ENCODE data around the gene ANKS1B. TPM values are rescaled to one million over a fixed set of nuclear protein-coding genes. Genes with fewer than 3 reads are reported as not detected.

Gene ANKS1B
- total RNA-seq, 5 donors from 2014 or later (not counting 1 experiment from before 2014, with no cell fraction given): 0.18 to 0.47 (median 0.19) TPM; not detected in 2

DNA sequence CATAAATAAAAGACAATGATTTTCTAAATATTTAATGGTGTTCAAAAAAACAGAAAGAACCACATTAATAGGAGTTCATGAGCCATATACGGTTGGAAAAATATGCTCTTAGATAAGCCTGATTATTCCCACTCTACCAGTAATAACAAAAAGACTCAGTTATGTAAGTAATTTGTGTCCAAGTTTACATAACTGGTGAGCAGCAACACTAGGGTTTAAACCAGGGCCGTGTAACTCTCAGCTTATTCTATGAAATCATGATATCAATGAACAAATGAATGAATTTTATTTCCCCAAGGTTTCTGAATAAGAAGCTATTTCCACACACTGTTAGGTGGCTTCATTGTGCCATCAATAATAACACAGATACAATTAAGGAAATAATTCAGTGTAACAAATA is 238.8 kb downstream of the ANKS1B start:
- H3K4me1 ChIP-seq (ENCODE audit: control insufficient read depth in 1 of 2, extremely low read depth in 1 of 2, insufficient read depth in 2 of 2, low read length in 2 of 2): no peaks in the 10 kb centered on the region
- Mint-ChIP-seq H3K27me3 (no peaks in the 10 kb centered on the region), H3K27ac (no peak overlapping the region), H3K36me3 (no peaks in the 10 kb centered on the region), H3K9me3 (no peaks in the 10 kb centered on the region), H3K4me3 (no peak overlapping the region), H3K4me1 (no peaks in the 10 kb centered on the region)
- ChIA-PET CTCF (no interaction called here), POLR2A (no interaction called here)
- ATAC-seq (replicated peaks in 1 of 4): no peak
- no peak for DNase-seq
- no peak overlapping the region for H3K4me3 ChIP-seq (ENCODE audit: control insufficient read depth in 1 of 2, extremely low read depth in 1 of 2, low read length in 1 of 2)
- no CpG with 5 or more reads among the region's 2 CpGs for WGBS (ENCODE audit: insufficient coverage)
- H3K9me3 ChIP-seq: no peaks in the 10 kb centered on the region
- H3K36me3 ChIP-seq (ENCODE audit: control insufficient read depth in 2 of 2, extremely low read depth in 1 of 2, insufficient read depth in 1 of 2, low read length in 1 of 2): no peaks in the 10 kb centered on the region
- H3K27me3 ChIP-seq (replicated peaks in 1 of 2; ENCODE audit: control insufficient read depth in 2 of 2, extremely low read depth in 1 of 2, insufficient read depth in 2 of 2, low read length in 1 of 2): no peaks in the 10 kb centered on the region
- no peak overlapping the region for H3K27ac ChIP-seq (ENCODE audit: low read length)

DNA sequence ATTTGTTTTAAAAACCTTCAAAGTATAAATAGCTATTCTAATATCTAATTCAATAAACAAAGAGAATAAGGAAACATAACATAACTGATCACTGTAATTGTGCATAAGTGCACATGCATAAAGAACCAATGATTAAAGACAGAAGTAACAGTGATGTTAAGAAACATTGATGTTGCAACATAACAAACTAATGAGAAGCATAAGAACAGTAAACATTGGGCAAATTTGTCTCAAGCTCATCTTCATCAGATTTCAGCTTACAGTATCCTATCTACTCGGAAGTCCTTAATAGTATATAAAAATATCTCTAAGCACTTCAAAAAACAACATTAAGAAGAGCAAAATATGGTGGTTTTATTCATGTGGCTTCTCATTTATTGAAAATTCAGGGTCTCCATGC is 239.6 kb downstream of the ANKS1B start:
- Mint-ChIP-seq H3K9me3 (peaks cover 0 to 2% (median 0%) of the 10 kb centered on the region in 3 donors), H3K27me3 (no peaks in the 10 kb centered on the region), H3K27ac (no peak overlapping the region), H3K36me3 (no peaks in the 10 kb centered on the region), H3K4me1 (no peaks in the 10 kb centered on the region), H3K4me3 (no peak overlapping the region)
- H3K27me3 ChIP-seq (replicated peaks in 1 of 2; ENCODE audit: control insufficient read depth in 2 of 2, extremely low read depth in 1 of 2, insufficient read depth in 2 of 2, low read length in 1 of 2): peaks cover 0 to 4% of the 10 kb centered on the region in 2 experiments
- H3K27ac ChIP-seq (ENCODE audit: low read length): no peak overlapping the region
- H3K9me3 ChIP-seq: no peaks in the 10 kb centered on the region
- ATAC-seq (replicated peaks in 1 of 4): no peak
- POLR2A ChIA-PET: no interaction called here
- DNase-seq: no peak
- no CpG with 5 or more reads among the region's 1 CpG for WGBS (ENCODE audit: insufficient coverage)
- H3K36me3 ChIP-seq (ENCODE audit: control insufficient read depth in 2 of 2, extremely low read depth in 1 of 2, insufficient read depth in 1 of 2, low read length in 1 of 2): no peaks in the 10 kb centered on the region
- no peak overlapping the region for H3K4me3 ChIP-seq (ENCODE audit: control insufficient read depth in 1 of 2, extremely low read depth in 1 of 2, low read length in 1 of 2)
- CTCF ChIA-PET: no interaction called here
- H3K4me1 ChIP-seq (ENCODE audit: control insufficient read depth in 1 of 2, extremely low read depth in 1 of 2, insufficient read depth in 2 of 2, low read length in 2 of 2): no peaks in the 10 kb centered on the region

DNA sequence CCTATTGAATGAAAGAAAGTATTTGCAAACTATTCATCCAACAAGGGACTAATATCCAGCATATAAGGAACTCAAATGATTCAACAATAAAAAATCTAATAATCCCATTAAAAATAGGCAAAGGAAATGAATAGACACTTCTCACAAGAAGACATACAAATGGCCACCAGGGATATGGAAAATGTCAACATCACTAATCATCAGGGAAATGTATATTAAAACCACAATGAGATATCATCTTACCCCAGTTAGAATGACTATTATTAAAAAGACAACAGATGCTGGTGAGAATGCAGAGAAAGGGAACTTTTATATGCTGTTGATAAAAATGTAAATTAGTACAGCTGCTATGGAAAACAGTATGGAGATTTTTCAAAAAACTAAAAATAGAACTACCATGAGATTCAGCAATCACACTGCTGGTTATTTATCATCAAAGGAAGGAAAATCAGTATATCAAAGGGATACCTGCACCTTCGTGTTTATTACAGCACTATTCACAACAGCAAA is 247.9 kb downstream of the ANKS1B start:
- Mint-ChIP-seq H3K4me1 (no peaks in the 10 kb centered on the region), H3K36me3 (no peaks in the 10 kb centered on the region), H3K27me3 (no peaks in the 10 kb centered on the region), H3K4me3 (no peak overlapping the region), H3K27ac (no peak overlapping the region), H3K9me3 (peaks cover 2 to 22% (median 7%) of the 10 kb centered on the region in 3 donors)
- H3K27me3 ChIP-seq (replicated peaks in 1 of 2; ENCODE audit: control insufficient read depth in 2 of 2, extremely low read depth in 1 of 2, insufficient read depth in 2 of 2, low read length in 1 of 2): peaks cover 0 to 4% of the 10 kb centered on the region in 2 experiments
- H3K27ac ChIP-seq (ENCODE audit: low read length): no peak overlapping the region
- no peaks in the 10 kb centered on the region for H3K36me3 ChIP-seq (ENCODE audit: control insufficient read depth in 2 of 2, extremely low read depth in 1 of 2, insufficient read depth in 1 of 2, low read length in 1 of 2)
- ChIA-PET POLR2A (no interaction called here), CTCF (no interaction called here)
- no CpG with 5 or more reads among the region's 1 CpG for WGBS (ENCODE audit: insufficient coverage)
- no peak for DNase-seq
- no peak for ATAC-seq (replicated peaks in 1 of 4)
- no peaks in the 10 kb centered on the region for H3K9me3 ChIP-seq
- H3K4me1 ChIP-seq (ENCODE audit: control insufficient read depth in 1 of 2, extremely low read depth in 1 of 2, insufficient read depth in 2 of 2, low read length in 2 of 2): no peaks in the 10 kb centered on the region
- H3K4me3 ChIP-seq (ENCODE audit: control insufficient read depth in 1 of 2, extremely low read depth in 1 of 2, low read length in 1 of 2): no peak overlapping the region

DNA sequence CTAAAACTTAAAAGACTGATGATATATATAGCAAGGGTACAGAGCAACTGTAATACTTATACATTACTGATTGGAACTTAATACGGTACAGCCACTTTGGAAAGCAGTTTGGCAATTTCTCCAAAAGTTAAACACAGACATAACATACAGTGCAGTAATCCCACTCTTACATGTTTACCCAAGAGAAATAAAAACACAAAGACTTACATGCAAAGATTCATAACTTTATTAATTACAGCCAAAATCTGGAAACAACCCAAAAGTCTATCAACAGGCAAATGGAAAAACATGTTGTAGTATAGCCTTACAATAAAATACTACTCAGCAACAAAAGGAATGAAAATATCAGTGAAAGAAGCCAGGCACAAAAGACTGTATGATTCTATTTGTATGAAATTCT is 252.6 kb downstream of the ANKS1B start:
- Histone ChIP-seq H3K4me1 (ENCODE audit: control insufficient read depth in 1 of 2, extremely low read depth in 1 of 2, insufficient read depth in 2 of 2, low read length in 2 of 2) (no peaks in the 10 kb centered on the region), H3K36me3 (ENCODE audit: control insufficient read depth in 2 of 2, extremely low read depth in 1 of 2, insufficient read depth in 1 of 2, low read length in 1 of 2) (no peaks in the 10 kb centered on the region), H3K9me3 (no peaks in the 10 kb centered on the region), H3K27ac (ENCODE audit: low read length) (no peak overlapping the region), H3K4me3 (ENCODE audit: control insufficient read depth in 1 of 2, extremely low read depth in 1 of 2, low read length in 1 of 2) (no peak overlapping the region), H3K27me3 (replicated peaks in 1 of 2; ENCODE audit: control insufficient read depth in 2 of 2, extremely low read depth in 1 of 2, insufficient read depth in 2 of 2, low read length in 1 of 2) (no peaks in the 10 kb centered on the region)
- CTCF ChIA-PET: no interaction called here
- ATAC-seq (replicated peaks in 1 of 4): no peak
- no peak overlapping the region for H3K4me3 Mint-ChIP-seq
- H3K9me3 Mint-ChIP-seq: peaks cover 6 to 26% (median 16%) of the 10 kb centered on the region in 3 donors
- no peak overlapping the region for H3K27ac Mint-ChIP-seq
- DNase-seq: no peak
- H3K27me3 Mint-ChIP-seq: no peaks in the 10 kb centered on the region
- no peaks in the 10 kb centered on the region for H3K4me1 Mint-ChIP-seq
- H3K36me3 Mint-ChIP-seq: no peaks in the 10 kb centered on the region
- POLR2A ChIA-PET: no interaction called here
- no CpG with 5 or more reads among the region's 1 CpG for WGBS (ENCODE audit: insufficient coverage)

DNA sequence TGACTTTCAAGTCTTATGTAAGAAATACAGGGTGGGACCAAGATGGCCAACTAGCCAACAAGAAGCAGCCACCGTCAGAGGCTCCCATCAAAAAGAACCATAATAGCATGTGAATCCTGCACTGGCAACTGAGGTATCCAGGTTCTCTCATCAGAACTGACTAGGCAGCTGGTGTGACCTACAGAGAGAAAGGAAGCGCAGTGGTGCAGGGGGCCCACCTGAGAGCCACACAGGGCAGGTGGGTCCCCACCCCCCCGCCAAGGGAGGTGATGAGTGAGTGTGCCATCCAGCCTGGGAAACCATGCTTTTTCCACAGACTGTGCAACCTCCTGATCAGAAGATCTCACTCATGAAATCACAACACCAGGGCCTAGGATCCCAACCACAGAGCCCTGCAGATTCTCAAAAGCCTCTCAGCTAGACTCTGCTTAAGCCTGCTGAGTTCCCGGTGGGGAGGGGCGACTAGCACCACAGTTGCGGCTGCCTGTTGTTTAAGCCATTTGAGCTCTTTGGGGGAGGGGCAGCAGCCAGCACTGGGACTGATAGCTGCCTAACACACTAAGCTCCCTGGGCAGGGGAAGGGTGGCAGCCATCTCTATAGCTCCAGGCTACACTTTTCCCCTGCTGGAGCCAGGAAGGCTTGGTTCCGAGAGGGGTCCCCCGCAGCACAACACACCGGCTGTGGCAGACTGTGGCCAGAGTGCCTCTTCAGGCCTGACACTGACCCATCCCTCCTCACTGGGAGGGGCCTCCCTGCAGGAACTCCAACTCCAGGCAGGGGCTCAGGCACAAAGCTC is 261.8 kb downstream of the ANKS1B start:
- 83% methylated on average over 8 of the region's 9 CpGs for WGBS (ENCODE audit: insufficient coverage)
- H3K9me3 ChIP-seq: no peaks in the 10 kb centered on the region
- peaks cover 0 to 5% of the 10 kb centered on the region in 2 experiments for H3K27me3 ChIP-seq (replicated peaks in 1 of 2; ENCODE audit: control insufficient read depth in 2 of 2, extremely low read depth in 1 of 2, insufficient read depth in 2 of 2, low read length in 1 of 2)
- no peak for DNase-seq
- CTCF ChIA-PET: interaction anchor here in 1 of 2 donors (0.5 kb wide), 1 partner anchor 46 kb away, joined by 4 read pairs; no protein-coding TSS in a partner anchor
- no peaks in the 10 kb centered on the region for H3K4me1 ChIP-seq (ENCODE audit: control insufficient read depth in 1 of 2, extremely low read depth in 1 of 2, insufficient read depth in 2 of 2, low read length in 2 of 2)
- no peak overlapping the region for H3K4me3 ChIP-seq (ENCODE audit: control insufficient read depth in 1 of 2, extremely low read depth in 1 of 2, low read length in 1 of 2)
- no peak for ATAC-seq (replicated peaks in 1 of 4)
- Mint-ChIP-seq H3K27me3 (no peaks in the 10 kb centered on the region), H3K9me3 (peaks cover 11 to 21% (median 14%) of the 10 kb centered on the region in 3 donors), H3K4me1 (no peaks in the 10 kb centered on the region), H3K36me3 (no peaks in the 10 kb centered on the region), H3K27ac (no peak overlapping the region), H3K4me3 (no peak overlapping the region)
- POLR2A ChIA-PET: no interaction called here
- no peak overlapping the region for H3K27ac ChIP-seq (ENCODE audit: low read length)
- H3K36me3 ChIP-seq (ENCODE audit: control insufficient read depth in 2 of 2, extremely low read depth in 1 of 2, insufficient read depth in 1 of 2, low read length in 1 of 2): no peaks in the 10 kb centered on the region

- CTCF ChIA-PET: no interaction called here
- Mint-ChIP-seq H3K4me3 (no peak overlapping the region), H3K4me1 (no peaks in the 10 kb centered on the region), H3K36me3 (no peaks in the 10 kb centered on the region), H3K27me3 (no peaks in the 10 kb centered on the region), H3K9me3 (peaks cover 10 to 18% (median 10%) of the 10 kb centered on the region in 3 donors), H3K27ac (no peak overlapping the region)
- DNase-seq (no peak), ATAC-seq (replicated peaks in 1 of 4) (no peak)
- H3K27ac ChIP-seq (ENCODE audit: low read length): no peak overlapping the region
- H3K36me3 ChIP-seq (ENCODE audit: control insufficient read depth in 2 of 2, extremely low read depth in 1 of 2, insufficient read depth in 1 of 2, low read length in 1 of 2): no peaks in the 10 kb centered on the region
- H3K4me3 ChIP-seq (ENCODE audit: control insufficient read depth in 1 of 2, extremely low read depth in 1 of 2, low read length in 1 of 2): no peak overlapping the region
- no peaks in the 10 kb centered on the region for H3K4me1 ChIP-seq (ENCODE audit: control insufficient read depth in 1 of 2, extremely low read depth in 1 of 2, insufficient read depth in 2 of 2, low read length in 2 of 2)
- peaks cover 0 to 5% of the 10 kb centered on the region in 2 experiments for H3K27me3 ChIP-seq (replicated peaks in 1 of 2; ENCODE audit: control insufficient read depth in 2 of 2, extremely low read depth in 1 of 2, insufficient read depth in 2 of 2, low read length in 1 of 2)
- 38% methylated on average over 1 of the region's 2 CpGs for WGBS (ENCODE audit: insufficient coverage)
- H3K9me3 ChIP-seq: no peaks in the 10 kb centered on the region
- POLR2A ChIA-PET: no interaction called here
These were observed 262.9 kb downstream of the ANKS1B start for GRCh38 chr12:99721715-99722275.
